Esophagus muscularis mucosa (tissue), 4 donors: ENCODE results near the gene TMEM117.

Source experiments
- CTCF ChIP-seq, 3 experiments: fragments of 200-600 bp in 2 of 3; fragments of 450-650 bp in 1 of 3; sonication (generic) in 2 of 3; IDR thresholded peaks; one replicate each; pipeline ENCODE4 v1.5.1; 2017 to 2019; ENCODE audit warnings: antibody characterized with exemption in 3 of 3, mild to moderate bottlenecking in 2 of 3, moderate library complexity in 1 of 3
- EP300 ChIP-seq: sonication (generic); formaldehyde crosslinking; IDR thresholded peaks from one replicate; pipeline ENCODE4 v1.6.1; 2017; ENCODE audit warnings: antibody characterized with exemption
- POLR2A ChIP-seq: fragments of 450-650 bp; IDR thresholded peaks from one replicate; pipeline ENCODE4 v1.6.1; 2017; ENCODE audit warnings: antibody characterized with exemption, moderate library complexity, mild to moderate bottlenecking, low read depth
- POLR2AphosphoS5 ChIP-seq, 2 donors: sonication (generic); formaldehyde crosslinking; IDR thresholded peaks; one replicate each; pipeline ENCODE4 v1.6.1; 2017; ENCODE audit warnings: antibody characterized with exemption in 2 of 2

- TF ChIP-seq CTCF (IDR thresholded peaks at IDR 0.05) (no peak), POLR2AphosphoS5 (IDR thresholded peaks at IDR 0.05) (no peak), POLR2A (no peak), EP300 (no peak)
These were observed 553.2 kb downstream of the TMEM117 start for GRCh38 chr12:44389038-44389437.
